Measurements from ENCODE around the gene ARHGAP6.

Gene ARHGAP6

GRCh38 chrX:11665168-11666111, at the start of gene ARHGAP6:
TSS of gene ARHGAP6 (minus strand) at chrX:11665920. CDS start at chrX:11664828, 1,092 bp downstream.
- DNase-seq (ENCODE audit: low spot score) = peak; percentile 37
- no peak for TF ChIP-seq CTCF (IDR thresholded peaks at IDR 0.05; ENCODE audit: extremely low read depth, missing control alignments)

GRCh38 chrX:11704725-11705495, 39.2 kb upstream of the ARHGAP6 start:
- TF ChIP-seq CTCF (IDR thresholded peaks at IDR 0.05; ENCODE audit: extremely low read depth, missing control alignments) = no peak
- DNase-seq (ENCODE audit: low spot score) = no peak

GRCh38 chrX:11703855-11704254, 38.1 kb upstream of the ARHGAP6 start:
- DNase-seq (ENCODE audit: low spot score) = no peak
- TF ChIP-seq CTCF (IDR thresholded peaks at IDR 0.05; ENCODE audit: extremely low read depth, missing control alignments) = no peak

GRCh38 chrX:11702965-11703631, 37.4 kb upstream of the ARHGAP6 start:
- no peak for TF ChIP-seq CTCF (IDR thresholded peaks at IDR 0.05; ENCODE audit: extremely low read depth, missing control alignments)
- no peak for DNase-seq (ENCODE audit: low spot score)

GRCh38 chrX:11702420-11702819, 36.7 kb upstream of the ARHGAP6 start:
- no peak for TF ChIP-seq CTCF (IDR thresholded peaks at IDR 0.05; ENCODE audit: extremely low read depth, missing control alignments)
- no peak for DNase-seq (ENCODE audit: low spot score)

GRCh38 chrX:11698702-11699101, 33.0 kb upstream of the ARHGAP6 start:
- no peak for TF ChIP-seq CTCF (IDR thresholded peaks at IDR 0.05; ENCODE audit: extremely low read depth, missing control alignments)
- no peak for DNase-seq (ENCODE audit: low spot score)
